Measurements from ENCODE around the gene RGP1.

DNA sequence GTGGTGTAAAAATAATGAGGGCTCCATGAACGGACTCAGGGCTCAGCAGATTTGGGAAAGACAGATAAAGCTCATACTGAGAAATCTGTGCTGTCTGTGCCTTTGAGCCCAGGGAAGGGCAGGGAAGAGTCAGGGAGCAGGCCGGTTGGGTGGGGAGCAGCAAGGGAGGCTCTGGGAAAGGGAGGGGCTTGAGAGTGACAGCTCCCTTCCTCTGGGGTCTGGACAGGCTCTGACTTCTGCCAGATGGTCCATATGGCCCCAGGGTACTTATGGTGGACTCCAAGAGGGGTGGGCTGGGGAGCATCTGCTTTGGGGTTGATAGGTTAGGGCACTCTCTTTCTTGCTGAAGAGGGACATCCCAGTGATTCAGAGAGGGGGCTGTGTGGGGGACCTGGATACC, 44.4 kb downstream of the RGP1 start:
- TF ChIP-seq, protein P1, sequence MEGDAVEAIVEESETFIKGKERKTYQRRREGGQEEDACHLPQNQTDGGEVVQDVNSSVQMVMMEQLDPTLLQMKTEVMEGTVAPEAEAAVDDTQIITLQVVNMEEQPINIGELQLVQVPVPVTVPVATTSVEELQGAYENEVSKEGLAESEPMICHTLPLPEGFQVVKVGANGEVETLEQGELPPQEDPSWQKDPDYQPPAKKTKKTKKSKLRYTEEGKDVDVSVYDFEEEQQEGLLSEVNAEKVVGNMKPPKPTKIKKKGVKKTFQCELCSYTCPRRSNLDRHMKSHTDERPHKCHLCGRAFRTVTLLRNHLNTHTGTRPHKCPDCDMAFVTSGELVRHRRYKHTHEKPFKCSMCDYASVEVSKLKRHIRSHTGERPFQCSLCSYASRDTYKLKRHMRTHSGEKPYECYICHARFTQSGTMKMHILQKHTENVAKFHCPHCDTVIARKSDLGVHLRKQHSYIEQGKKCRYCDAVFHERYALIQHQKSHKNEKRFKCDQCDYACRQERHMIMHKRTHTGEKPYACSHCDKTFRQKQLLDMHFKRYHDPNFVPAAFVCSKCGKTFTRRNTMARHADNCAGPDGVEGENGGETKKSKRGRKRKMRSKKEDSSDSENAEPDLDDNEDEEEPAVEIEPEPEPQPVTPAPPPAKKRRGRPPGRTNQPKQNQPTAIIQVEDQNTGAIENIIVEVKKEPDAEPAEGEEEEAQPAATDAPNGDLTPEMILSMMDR (IDR thresholded peaks at IDR 0.05; ENCODE audit: low read depth, low read length): no peak
- no peak for TF ChIP-seq EZH2phosphoT487 (IDR thresholded peaks at IDR 0.05; ENCODE audit: low read depth)

Data from OCI-LY3 (cell line).